Endothelial cell of umbilical vein (primary cell): ENCODE results near the gene CD163L1.

Source experiments
- EZH2 ChIP-seq: IDR thresholded peaks from 2 replicates; pipeline ENCODE4 v1.6.1; 2012; ENCODE audit warnings: borderline replicate concordance, low read depth, mild to moderate bottlenecking, moderate library complexity, low read length, inconsistent platforms; ENCODE audit not compliant: severe bottlenecking
- FOS ChIP-seq: IDR thresholded peaks from 2 replicates; pipeline ENCODE4 v1.6.1; 2011; ENCODE audit warnings: mild to moderate bottlenecking, low read length, moderate library complexity, borderline replicate concordance; ENCODE audit not compliant: insufficient read depth
- MAX ChIP-seq: IDR thresholded peaks from 2 replicates; pipeline ENCODE4 v1.6.1; 2011; ENCODE audit not compliant: insufficient read depth, insufficient read length
- POLR2A ChIP-seq: IDR thresholded peaks from 2 replicates; pipeline ENCODE4 v1.6.1; 2012; ENCODE audit warnings: low read depth, mild to moderate bottlenecking, control low read depth, low read length
- TF ChIP-seq, protein P1 (sequence below), 2 donors: IDR thresholded peaks; 1 replicate in 1 of 2; 2 replicates in 1 of 2; pipeline ENCODE4 v1.5.1; 2011; ENCODE audit warnings: low read length in 2 of 2, mild to moderate bottlenecking in 2 of 2, moderate library complexity in 2 of 2, control low read depth in 1 of 2, inconsistent platforms in 1 of 2, low read depth in 1 of 2; ENCODE audit not compliant: insufficient read depth in 1 of 2; ENCODE audit errors: extremely low read depth in 1 of 2

- TF ChIP-seq FOS (peak; percentile 73), POLR2A (no peak), EZH2 (no peak), MAX (no peak)
- TF ChIP-seq, protein P1, sequence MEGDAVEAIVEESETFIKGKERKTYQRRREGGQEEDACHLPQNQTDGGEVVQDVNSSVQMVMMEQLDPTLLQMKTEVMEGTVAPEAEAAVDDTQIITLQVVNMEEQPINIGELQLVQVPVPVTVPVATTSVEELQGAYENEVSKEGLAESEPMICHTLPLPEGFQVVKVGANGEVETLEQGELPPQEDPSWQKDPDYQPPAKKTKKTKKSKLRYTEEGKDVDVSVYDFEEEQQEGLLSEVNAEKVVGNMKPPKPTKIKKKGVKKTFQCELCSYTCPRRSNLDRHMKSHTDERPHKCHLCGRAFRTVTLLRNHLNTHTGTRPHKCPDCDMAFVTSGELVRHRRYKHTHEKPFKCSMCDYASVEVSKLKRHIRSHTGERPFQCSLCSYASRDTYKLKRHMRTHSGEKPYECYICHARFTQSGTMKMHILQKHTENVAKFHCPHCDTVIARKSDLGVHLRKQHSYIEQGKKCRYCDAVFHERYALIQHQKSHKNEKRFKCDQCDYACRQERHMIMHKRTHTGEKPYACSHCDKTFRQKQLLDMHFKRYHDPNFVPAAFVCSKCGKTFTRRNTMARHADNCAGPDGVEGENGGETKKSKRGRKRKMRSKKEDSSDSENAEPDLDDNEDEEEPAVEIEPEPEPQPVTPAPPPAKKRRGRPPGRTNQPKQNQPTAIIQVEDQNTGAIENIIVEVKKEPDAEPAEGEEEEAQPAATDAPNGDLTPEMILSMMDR (IDR thresholded peaks at IDR 0.05; ENCODE audit: extremely low read depth in 1 of 2, insufficient read depth in 1 of 2, low read depth in 1 of 2, low read length in 2 of 2) = no peak
Observed at GRCh38 chr12:7349418-7349817, 94.5 kb downstream of the CD163L1 start.
